Stimulated activated naive CD4-positive, alpha-beta T cell treated with Interleukin-2 at 50 U/mL for 16 hours (primary cell): ENCODE results near the gene PARN.
"Not testable (repeated sequence)": the region's sequence is repeated elsewhere in the genome, so short reads cannot be mapped to it uniquely, and the experiment has no call there.

ENCODE experiments used
- DNase-seq: peaks from one replicate; lab custom pipeline; 2025; lab: John Stamatoyannopoulos, UW

The PARN gene

GRCh38 chr16:14437426-14437825, 192.6 kb downstream of the PARN start:
- DNase-seq: no peak

- DNase-seq: no peak
These were observed 193.6 kb downstream of the PARN start for GRCh38 chr16:14436401-14436955.

GRCh38 chr16:14434860-14435259, 195.2 kb downstream of the PARN start:
- DNase-seq: no peak

GRCh38 chr16:14428971-14429637, 201.0 kb downstream of the PARN start:
- not testable (repeated sequence) for DNase-seq

- DNase-seq: no peak
These were observed 202.0 kb downstream of the PARN start for GRCh38 chr16:14428043-14428442.

- DNase-seq: no peak
These were observed 202.6 kb downstream of the PARN start for GRCh38 chr16:14427371-14427948.

GRCh38 chr16:14424595-14424994, 205.5 kb downstream of the PARN start:
- no peak for DNase-seq

- DNase-seq: no peak
These were observed 206.7 kb downstream of the PARN start for GRCh38 chr16:14423344-14423743.

- no peak for DNase-seq
These were observed 209.2 kb downstream of the PARN start for GRCh38 chr16:14420721-14421488.

GRCh38 chr16:14420243-14420642, 209.8 kb downstream of the PARN start:
- DNase-seq: not testable (repeated sequence)

GRCh38 chr16:14419817-14420216, 210.2 kb downstream of the PARN start:
- no peak for DNase-seq

- DNase-seq: no peak
These were observed 211.2 kb downstream of the PARN start for GRCh38 chr16:14418795-14419225.

- no peak for DNase-seq
These were observed 213.9 kb downstream of the PARN start for GRCh38 chr16:14416184-14416583.

GRCh38 chr16:14415291-14415690, 214.8 kb downstream of the PARN start:
- no peak for DNase-seq

- DNase-seq: no peak
These were observed 220.5 kb downstream of the PARN start for GRCh38 chr16:14409563-14409962.

GRCh38 chr16:14407786-14408399, 222.2 kb downstream of the PARN start:
- DNase-seq: no peak

- no peak for DNase-seq
These were observed 224.2 kb downstream of the PARN start for GRCh38 chr16:14405611-14406537.

- DNase-seq: not testable (repeated sequence)
These were observed 227.1 kb downstream of the PARN start for GRCh38 chr16:14403001-14403389.

- DNase-seq: not testable (repeated sequence)
These were observed 227.7 kb downstream of the PARN start for GRCh38 chr16:14402114-14403000.

- not testable (repeated sequence) for DNase-seq
These were observed 228.4 kb downstream of the PARN start for GRCh38 chr16:14401711-14402061.
